Skeletal muscle tissue (tissue), 4 donors: Measurements from ENCODE around the gene CLASP1. TPM values are rescaled to one million over a fixed set of nuclear protein-coding genes. Genes with fewer than 3 reads are reported as not detected.
"Not testable (repeated sequence)": the region's sequence is repeated elsewhere in the genome, so short reads cannot be mapped to it uniquely, and the experiment has no call there.

ENCODE experiments used
- H3K27ac ChIP-seq: one replicate; pipeline ENCODE4 v1.7.0; 2013; ENCODE audit warnings: mild to moderate bottlenecking, low read depth, low read length, inconsistent platforms
- H3K27me3 ChIP-seq, 3 donors: one replicate each; pipeline ENCODE4 v1.7.0; 2013; ENCODE audit warnings: low read length in 3 of 3; ENCODE audit not compliant: control insufficient read depth in 3 of 3, insufficient read depth in 3 of 3
- H3K36me3 ChIP-seq, 3 donors: one replicate each; pipeline ENCODE4 v1.7.0; 2013; ENCODE audit warnings: low read length in 3 of 3; ENCODE audit not compliant: control insufficient read depth in 3 of 3, insufficient read depth in 3 of 3
- H3K4me1 ChIP-seq, 3 donors: one replicate each; pipeline ENCODE4 v1.7.0; 2013; ENCODE audit warnings: low read length in 3 of 3, mild to moderate bottlenecking in 3 of 3; ENCODE audit not compliant: control insufficient read depth in 3 of 3, insufficient read depth in 3 of 3
- H3K4me3 ChIP-seq, 3 donors: one replicate each; pipeline ENCODE4 v1.7.0; 2013; ENCODE audit warnings: low read length in 3 of 3
- H3K9ac ChIP-seq, 3 donors: one replicate each; pipeline ENCODE4 v1.7.0; 2013; ENCODE audit warnings: low read length in 3 of 3, mild to moderate bottlenecking in 3 of 3, moderate library complexity in 2 of 3, low read depth in 1 of 3
- H3K9me3 ChIP-seq, 3 donors: one replicate each; pipeline ENCODE4 v1.7.0; 2013; ENCODE audit warnings: low read length in 3 of 3; ENCODE audit not compliant: control insufficient read depth in 3 of 3
- total RNA-seq: library from RNA; depleted of rRNA; stranded (reverse); fragments of >200 nt; gene quantifications from one replicate; pipeline ENCODE4 v1.2.3, GENCODE V29; 2014
- donor health status: Osteomylitis.

The CLASP1 gene
- total RNA-seq, 1 donor from 2014 or later = 74.1 TPM

DNA sequence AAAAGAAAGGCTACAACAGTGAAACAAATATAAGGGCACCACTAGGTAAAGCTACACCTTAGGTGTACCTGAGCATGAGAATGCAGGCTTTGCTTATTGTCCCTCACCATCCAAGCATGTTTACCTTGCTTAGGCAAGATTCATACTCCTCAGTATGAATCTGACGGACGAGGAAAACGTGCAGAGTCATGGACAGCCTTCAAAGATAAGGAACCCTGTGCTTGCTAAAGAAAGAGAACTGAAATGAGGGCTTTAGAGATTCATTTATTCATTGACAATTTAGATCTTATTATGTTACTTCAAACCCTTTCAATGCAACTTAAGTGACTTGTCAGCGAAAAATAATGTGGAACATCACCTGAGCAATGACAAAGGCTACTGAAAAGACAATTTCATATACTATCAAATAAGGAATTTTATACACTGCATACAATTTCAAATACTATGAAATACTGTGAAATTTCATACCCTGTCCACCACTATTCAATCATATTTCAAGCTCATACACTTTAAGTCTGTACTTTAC, 21.7 kb downstream of the CLASP1 start:
- H3K27ac ChIP-seq = peak overlapping the region; percentile 25
- peak overlapping the region in 2 of 3 donors; percentile 13 to 49 for H3K4me3 ChIP-seq

DNA sequence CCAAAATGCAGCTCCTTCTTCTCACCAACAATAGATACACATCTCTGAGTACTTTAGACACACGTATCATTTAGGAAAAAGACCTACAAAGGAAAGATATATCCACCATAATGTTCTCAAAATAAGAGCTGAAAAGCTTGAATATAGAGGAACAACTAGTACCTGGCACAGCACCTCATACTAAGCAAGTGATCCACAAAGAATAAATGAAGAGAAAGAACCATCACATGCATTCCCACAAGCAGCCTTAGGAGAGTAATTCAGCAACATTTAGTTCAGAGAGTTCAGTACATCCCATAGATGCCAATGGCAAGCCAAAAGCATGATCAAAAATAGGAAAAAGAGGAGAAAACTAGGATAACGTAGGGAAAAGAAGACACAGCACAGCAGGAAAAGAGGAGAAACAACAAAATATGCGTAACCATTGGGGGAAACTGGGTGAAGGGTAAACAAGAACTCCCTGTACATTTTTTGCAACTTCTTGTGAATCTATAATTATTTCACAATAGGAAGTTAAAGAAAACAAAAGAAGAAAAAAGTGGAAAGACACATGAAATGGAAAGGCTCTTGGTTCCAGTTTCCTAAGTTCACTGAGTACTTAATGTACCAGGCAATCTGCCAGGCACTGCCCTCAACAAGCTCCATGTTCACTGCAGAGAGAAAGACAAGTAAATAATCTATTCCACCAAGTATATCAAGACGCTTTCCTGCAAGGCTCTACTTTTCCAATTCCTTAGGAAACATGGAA, 22.3 kb downstream of the CLASP1 start:
- Histone ChIP-seq H3K9ac (peak overlapping the region in 2 of 3 donors; percentile 0 to 44), H3K27me3 (no peaks in the 10 kb centered on the region), H3K9me3 (no peaks in the 10 kb centered on the region), H3K36me3 (no peaks in the 10 kb centered on the region), H3K4me3 (peak overlapping the region in 2 of 3 donors; percentile 13 to 49), H3K4me1 (peaks cover 10 to 13% (median 12%) of the 10 kb centered on the region in 3 donors), H3K27ac (peak overlapping the region; percentile 25)

More for the DNA sequence above, 21.7 kb downstream of the CLASP1 start:
- peak overlapping the region in 2 of 3 donors; percentile 0 to 44 for H3K9ac ChIP-seq
- H3K4me1 ChIP-seq = peaks cover 10 to 13% (median 12%) of the 10 kb centered on the region in 3 donors
- no peaks in the 10 kb centered on the region for H3K27me3 ChIP-seq
- no peaks in the 10 kb centered on the region for H3K9me3 ChIP-seq
- no peaks in the 10 kb centered on the region for H3K36me3 ChIP-seq

DNA sequence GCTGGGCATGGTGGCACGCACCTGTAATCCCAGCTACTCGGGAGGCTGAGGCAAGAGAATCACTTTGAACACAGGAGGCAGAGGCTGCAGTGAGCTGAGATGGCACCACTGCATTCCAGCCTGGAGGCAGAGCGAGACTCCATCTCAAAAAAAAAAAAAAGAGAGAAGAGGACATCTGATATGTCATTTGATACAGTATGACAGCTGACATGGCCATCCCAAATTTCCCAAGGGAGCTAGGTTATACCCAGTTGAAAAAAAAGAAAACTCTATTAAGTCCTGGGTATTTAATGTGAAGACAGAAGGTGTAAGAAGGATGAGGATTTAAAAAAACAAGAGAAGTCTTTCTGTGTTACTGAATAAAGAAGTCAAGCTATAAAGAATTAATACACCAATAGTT, 23.3 kb downstream of the CLASP1 start:
- no peak overlapping the region for H3K27ac ChIP-seq
- H3K9me3 ChIP-seq = no peaks in the 10 kb centered on the region
- H3K27me3 ChIP-seq = no peaks in the 10 kb centered on the region
- H3K9ac ChIP-seq = no peak overlapping the region
- H3K4me1 ChIP-seq = peaks cover 10 to 13% (median 12%) of the 10 kb centered on the region in 3 donors
- no peak overlapping the region for H3K4me3 ChIP-seq
- H3K36me3 ChIP-seq = no peaks in the 10 kb centered on the region

DNA sequence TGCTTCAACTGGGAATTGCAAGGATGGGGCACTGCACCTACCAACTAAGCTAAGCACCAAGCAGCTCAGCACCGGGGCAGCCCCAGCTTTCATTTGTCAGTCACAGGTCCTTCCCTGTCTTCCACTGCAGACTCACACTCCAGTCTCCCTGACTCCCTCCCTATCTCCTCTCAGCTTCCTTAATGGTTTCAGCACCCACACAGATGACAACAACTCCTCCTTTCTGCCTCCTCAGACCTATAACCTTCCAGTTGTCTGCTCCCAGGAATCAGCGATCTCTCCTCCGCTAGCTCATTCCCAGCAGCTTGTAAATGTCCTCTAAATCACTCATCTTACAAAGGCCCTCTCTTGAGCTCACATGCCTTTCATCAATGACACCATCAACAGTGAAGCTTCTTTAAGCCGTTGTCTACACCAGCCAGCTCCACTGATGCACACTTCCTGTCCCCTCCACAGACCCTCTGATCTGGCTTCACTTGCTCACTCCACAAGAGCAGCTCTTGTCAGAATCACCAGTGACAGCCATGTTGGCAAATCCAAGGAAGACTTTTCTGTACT, 32.1 kb downstream of the CLASP1 start:
- Histone ChIP-seq H3K36me3 (peaks cover 0 to 3% (median 0%) of the 10 kb centered on the region in 3 donors), H3K27ac (no peak overlapping the region), H3K27me3 (no peaks in the 10 kb centered on the region), H3K4me3 (no peak overlapping the region), H3K9me3 (no peaks in the 10 kb centered on the region), H3K9ac (no peak overlapping the region), H3K4me1 (peaks cover 15 to 22% (median 19%) of the 10 kb centered on the region in 3 donors)

DNA sequence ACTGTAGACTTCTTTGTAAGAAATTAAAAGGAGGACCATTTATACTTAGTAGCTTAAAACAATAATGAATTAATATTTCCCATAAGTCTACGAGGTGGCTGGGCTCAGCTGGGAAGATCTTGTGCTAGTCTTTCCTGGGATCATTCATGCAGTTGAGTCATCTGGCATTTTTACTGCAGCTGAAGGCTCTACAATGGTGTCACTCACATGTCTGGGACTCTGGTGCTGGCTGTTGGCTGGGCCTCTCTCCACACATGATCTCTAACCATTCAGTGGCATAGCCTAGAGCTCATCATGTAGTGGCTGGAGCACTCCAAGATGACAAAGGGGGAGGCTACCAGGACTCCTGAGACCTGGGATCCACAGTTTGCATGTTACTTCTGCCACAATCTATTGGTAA, 35.5 kb downstream of the CLASP1 start:
- Histone ChIP-seq H3K9ac (no peak overlapping the region), H3K9me3 (no peaks in the 10 kb centered on the region), H3K4me3 (no peak overlapping the region), H3K27me3 (no peaks in the 10 kb centered on the region), H3K27ac (no peak overlapping the region), H3K36me3 (peaks cover 0 to 3% (median 0%) of the 10 kb centered on the region in 3 donors), H3K4me1 (peaks cover 15 to 24% (median 22%) of the 10 kb centered on the region in 3 donors)

DNA sequence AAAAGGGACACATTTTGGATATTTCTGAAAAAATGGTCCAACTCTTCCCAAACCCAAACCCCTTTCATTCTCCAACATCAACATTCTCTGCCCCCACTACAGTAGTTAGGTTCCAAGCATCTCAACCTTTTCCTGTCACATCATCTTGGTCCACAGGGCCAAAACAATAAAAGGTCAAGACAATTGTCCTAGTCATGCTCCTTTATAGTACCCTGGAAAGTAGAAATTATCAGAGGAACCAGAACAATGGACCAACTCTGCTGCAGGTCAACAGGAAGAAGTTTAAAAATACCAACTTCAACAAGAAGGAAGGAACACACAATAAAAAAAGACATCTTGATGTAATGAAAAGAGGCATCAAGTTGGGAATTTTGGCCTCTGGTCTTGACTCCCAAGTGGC, 36.1 kb downstream of the CLASP1 start:
- Histone ChIP-seq H3K27me3 (no peaks in the 10 kb centered on the region), H3K27ac (no peak overlapping the region), H3K4me1 (peaks cover 17 to 28% (median 24%) of the 10 kb centered on the region in 3 donors), H3K9ac (no peak overlapping the region), H3K36me3 (peaks cover 0 to 3% (median 0%) of the 10 kb centered on the region in 3 donors), H3K9me3 (no peaks in the 10 kb centered on the region), H3K4me3 (no peak overlapping the region)

DNA sequence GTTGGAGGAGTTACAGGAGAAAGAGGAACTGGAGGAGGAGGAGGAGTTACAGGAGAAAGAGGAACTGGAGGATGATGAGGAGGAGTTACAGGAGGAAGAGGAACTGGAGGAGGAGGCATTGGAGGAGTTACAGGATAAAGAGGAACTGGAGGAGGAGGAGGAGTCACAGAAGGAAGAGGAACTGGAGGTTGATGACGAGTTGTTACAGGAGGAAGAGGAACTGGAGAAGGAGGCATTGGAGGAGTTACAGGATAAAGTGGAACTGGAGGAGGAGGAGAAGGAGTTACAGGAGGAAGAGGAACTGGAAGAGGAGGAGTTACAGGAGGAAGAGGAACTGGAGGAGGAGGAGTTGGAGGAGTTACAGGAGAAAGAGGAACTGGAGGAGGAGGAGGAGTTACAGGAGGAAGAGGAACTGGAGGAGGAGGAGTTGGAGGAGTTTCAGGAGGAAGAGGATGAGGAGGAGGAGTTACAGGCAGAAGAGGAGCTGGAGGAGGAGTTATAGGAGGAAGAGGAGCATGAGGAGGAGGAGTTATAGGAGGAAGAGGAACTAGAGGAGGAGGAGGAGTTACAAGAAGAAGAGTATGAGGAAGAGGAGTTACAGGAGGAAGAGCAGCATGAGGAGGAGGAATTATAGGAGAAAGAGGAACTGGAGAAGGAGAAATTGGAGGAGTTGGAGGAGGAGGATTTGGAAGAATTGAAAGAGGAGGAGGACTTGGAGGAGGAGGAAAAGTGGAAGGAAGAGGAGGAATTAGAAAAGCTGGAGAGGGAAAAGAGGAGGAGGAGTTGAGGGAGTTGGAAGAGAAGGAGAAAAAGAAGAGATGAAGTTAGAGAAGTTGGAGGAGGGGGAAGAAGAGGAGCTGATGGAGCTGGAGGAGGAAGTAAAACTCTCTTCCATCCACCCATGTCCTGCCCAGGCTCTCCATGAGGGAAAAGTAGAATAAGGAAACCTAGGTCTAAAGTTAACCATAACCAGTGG, 37.2 kb downstream of the CLASP1 start:
- Histone ChIP-seq H3K27me3 (no peaks in the 10 kb centered on the region), H3K4me1 (peaks cover 9 to 21% (median 19%) of the 10 kb centered on the region in 3 donors), H3K27ac (no peak overlapping the region), H3K4me3 (no peak overlapping the region), H3K36me3 (peaks cover 0 to 3% (median 0%) of the 10 kb centered on the region in 3 donors), H3K9ac (no peak overlapping the region), H3K9me3 (no peaks in the 10 kb centered on the region)

DNA sequence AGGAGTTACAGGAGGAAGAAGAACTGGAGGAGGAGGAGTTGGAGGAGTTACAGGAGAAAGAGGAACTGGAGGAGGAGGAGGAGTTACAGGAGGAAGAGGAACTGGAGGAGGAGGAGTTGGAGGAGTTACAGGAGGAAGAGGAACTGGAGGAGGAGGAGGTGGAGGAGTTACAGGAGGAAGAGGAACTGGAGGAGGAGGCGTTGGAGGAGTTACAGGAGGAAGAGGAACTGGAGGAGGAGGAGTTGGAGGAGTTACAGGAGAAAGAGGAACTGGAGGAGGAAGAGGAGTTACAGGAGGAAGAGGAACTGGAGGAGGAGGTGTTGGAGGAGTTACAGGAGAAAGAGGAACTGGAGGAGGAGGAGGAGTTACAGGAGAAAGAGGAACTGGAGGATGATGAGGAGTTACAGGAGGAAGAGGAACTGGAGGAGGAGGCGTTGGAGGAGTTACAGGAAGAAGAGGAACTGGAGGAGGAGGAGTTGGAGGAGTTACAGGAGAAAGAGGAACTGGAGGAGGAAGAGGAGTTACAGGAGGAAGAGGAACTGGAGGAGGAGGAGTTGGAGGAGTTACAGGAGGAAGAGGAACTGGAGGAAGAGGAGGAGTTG, 38.1 kb downstream of the CLASP1 start:
- H3K27me3 ChIP-seq = not testable (repeated sequence)

DNA sequence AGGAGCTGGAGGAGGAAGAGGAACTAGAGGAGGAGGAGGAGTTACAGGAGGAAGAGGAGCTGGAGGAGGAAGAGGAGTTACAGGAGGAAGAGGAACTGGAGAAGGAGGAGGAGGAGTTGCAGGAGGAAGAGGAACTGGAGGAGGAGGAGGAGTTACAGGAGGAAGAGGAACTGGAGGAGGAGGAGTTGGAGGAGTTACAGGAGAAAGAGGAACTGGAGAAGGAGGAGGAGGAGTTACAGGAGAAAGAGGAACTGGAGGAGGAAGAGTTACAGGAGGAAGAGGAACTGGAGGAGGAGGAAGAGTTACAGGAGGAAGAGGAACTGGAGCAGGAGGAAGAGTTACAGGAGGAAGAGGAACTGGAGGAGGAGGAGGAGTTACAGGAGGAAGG, 38.8 kb downstream of the CLASP1 start:
- H3K9me3 ChIP-seq, H3K36me3 ChIP-seq, H3K27ac ChIP-seq, H3K27me3 ChIP-seq, H3K9ac ChIP-seq, H3K4me3 ChIP-seq: not testable (repeated sequence)
- H3K4me1 ChIP-seq = peaks cover 19 to 32% (median 29%) of the 10 kb centered on the region in 3 donors

More for the DNA sequence above, 38.1 kb downstream of the CLASP1 start:
- not testable (repeated sequence) for H3K9ac ChIP-seq, H3K9me3 ChIP-seq, H3K27ac ChIP-seq, H3K36me3 ChIP-seq, H3K4me3 ChIP-seq
- H3K4me1 ChIP-seq = peaks cover 13 to 26% (median 23%) of the 10 kb centered on the region in 3 donors
